KMS-11 (cell line): ENCODE results near the gene KCTD21.

ENCODE experiments used
- H2AFZ ChIP-seq: fragments of 200-600 bp; sonication (generic); 2 replicates; pipeline ENCODE4 v1.6.1; 2016; ENCODE audit warnings: antibody characterized with exemption, mixed run types, low read depth
- H3K27ac ChIP-seq: fragments of 200-600 bp; sonication (generic); 2 replicates; pipeline ENCODE4 v1.6.1; 2016; ENCODE audit warnings: mild to moderate bottlenecking, mixed run types
- H3K27me3 ChIP-seq: fragments of 200-600 bp; sonication (generic); 2 replicates; pipeline ENCODE4 v1.6.1; 2017; ENCODE audit warnings: mild to moderate bottlenecking, low read depth, mixed run types, moderate library complexity; ENCODE audit not compliant: insufficient read depth
- H3K36me3 ChIP-seq: fragments of 200-600 bp; sonication (generic); 2 replicates; pipeline ENCODE4 v1.6.1; 2017; ENCODE audit warnings: mild to moderate bottlenecking, mixed run types; ENCODE audit not compliant: insufficient read depth
- H3K4me1 ChIP-seq: fragments of 200-600 bp; sonication (generic); 2 replicates; pipeline ENCODE4 v1.6.1; 2016; ENCODE audit warnings: mild to moderate bottlenecking, low read depth, mixed run types; ENCODE audit not compliant: poor library complexity, severe bottlenecking
- H3K4me2 ChIP-seq: fragments of 200-600 bp; sonication (generic); 2 replicates; pipeline ENCODE4 v1.7.0; 2016; ENCODE audit warnings: mild to moderate bottlenecking, mixed run types
- H3K4me3 ChIP-seq: fragments of 200-600 bp; sonication (generic); IDR thresholded peaks from 2 replicates; pipeline ENCODE4 v1.6.1; 2017; ENCODE audit warnings: low read depth, low read length, mixed read lengths; ENCODE audit not compliant: insufficient read depth
- H3K79me2 ChIP-seq: fragments of 200-600 bp; sonication (generic); 2 replicates; pipeline ENCODE4 v1.6.1; 2016; ENCODE audit warnings: low read depth, mixed run types; ENCODE audit not compliant: insufficient read depth
- H3K9ac ChIP-seq: fragments of 200-600 bp; sonication (generic); 2 replicates; pipeline ENCODE4 v1.6.1; 2016; ENCODE audit warnings: mild to moderate bottlenecking, mixed run types
- H4K20me1 ChIP-seq: fragments of 200-600 bp; sonication (generic); 2 replicates; pipeline ENCODE4 v1.6.1; 2016; ENCODE audit warnings: mild to moderate bottlenecking, mixed run types; ENCODE audit not compliant: insufficient read depth
- CTCF ChIP-seq: fragments of 200-600 bp; sonication (generic); conservative IDR thresholded peaks from 2 replicates; pipeline ENCODE4 v1.6.1; 2017; ENCODE audit warnings: low read depth, mild to moderate bottlenecking, antibody characterized with exemption, low read length, moderate library complexity, mixed read lengths

The KCTD21 gene

GRCh38 chr11:78189174-78189724 is 823 bp upstream of the KCTD21 start:
- Histone ChIP-seq H3K27ac (no peak overlapping the region), H3K4me3 (no peak overlapping the region), H3K4me1 (peaks cover 19% of the 10 kb centered on the region), H2AFZ (peak overlapping the region; percentile 95), H3K27me3 (no peaks in the 10 kb centered on the region), H3K36me3 (no peaks in the 10 kb centered on the region), H3K79me2 (no peaks in the 10 kb centered on the region), H3K9ac (peak overlapping the region; percentile 47; the same call in 1 of the 2 replicates), H3K4me2 (peak overlapping the region; percentile 83), H4K20me1 (no peaks in the 10 kb centered on the region)
- TF ChIP-seq CTCF = no peak

GRCh38 chr11:78187366-78188285 is 800 bp downstream of the KCTD21 start:
- Histone ChIP-seq H3K9ac (peak overlapping the region; percentile 25; the same call in 1 of the 2 replicates), H3K4me1 (peaks cover 19% of the 10 kb centered on the region), H2AFZ (peak overlapping the region; percentile 95), H4K20me1 (no peaks in the 10 kb centered on the region), H3K27ac (no peak overlapping the region), H3K4me2 (peak overlapping the region; percentile 88), H3K36me3 (no peaks in the 10 kb centered on the region), H3K27me3 (no peaks in the 10 kb centered on the region), H3K4me3 (peak overlapping the region; percentile 77), H3K79me2 (no peaks in the 10 kb centered on the region)
- no peak for TF ChIP-seq CTCF

- Histone ChIP-seq H3K79me2 (no peaks in the 10 kb centered on the region), H4K20me1 (no peaks in the 10 kb centered on the region), H3K27me3 (no peaks in the 10 kb centered on the region), H3K4me3 (no peak overlapping the region), H3K27ac (no peak overlapping the region), H3K4me2 (no peak overlapping the region), H2AFZ (no peak overlapping the region), H3K4me1 (no peaks in the 10 kb centered on the region), H3K36me3 (no peaks in the 10 kb centered on the region), H3K9ac (no peak overlapping the region)
- TF ChIP-seq CTCF = no peak
Observed at GRCh38 chr11:78181185-78181584, 7.2 kb downstream of the KCTD21 start.

- Histone ChIP-seq H3K4me2 (no peak overlapping the region), H4K20me1 (no peaks in the 10 kb centered on the region), H3K4me3 (no peak overlapping the region), H3K9ac (no peak overlapping the region), H2AFZ (no peak overlapping the region), H3K79me2 (no peaks in the 10 kb centered on the region), H3K27ac (no peak overlapping the region), H3K27me3 (no peaks in the 10 kb centered on the region), H3K36me3 (no peaks in the 10 kb centered on the region), H3K4me1 (no peaks in the 10 kb centered on the region)
- TF ChIP-seq CTCF = no peak
Observed at GRCh38 chr11:78180751-78181150, 7.7 kb downstream of the KCTD21 start.
